Activated gamma-delta T cell (primary cell): ENCODE measurements around the gene PSMC3IP.

ENCODE experiments used
- DNase-seq: peaks from one replicate; lab custom pipeline; 2025; lab: John Stamatoyannopoulos, UW

Gene PSMC3IP

GRCh38 chr17:42538482-42538881, 39.0 kb downstream of the PSMC3IP start:
- no peak for DNase-seq

- DNase-seq, result no peak
These were observed 39.6 kb downstream of the PSMC3IP start for GRCh38 chr17:42537826-42538451.

GRCh38 chr17:42537156-42537805, 40.2 kb downstream of the PSMC3IP start:
- no peak for DNase-seq

GRCh38 chr17:42536372-42537155, 41.0 kb downstream of the PSMC3IP start:
- peak; percentile 47 for DNase-seq

- peak; percentile 76 for DNase-seq
These were observed 41.5 kb downstream of the PSMC3IP start, which contains the start of gene NAGLU for GRCh38 chr17:42536048-42536371. NAGLU (plus strand) TSS chr17:42536241; CDS start chr17:42536273, 32 bp downstream.

GRCh38 chr17:42535155-42536047, 42.1 kb downstream of the PSMC3IP start:
- no peak for DNase-seq

- peak; percentile 56 for DNase-seq
These were observed 45.8 kb downstream of the PSMC3IP start for GRCh38 chr17:42531455-42532354.

- no peak for DNase-seq
These were observed 46.5 kb downstream of the PSMC3IP start for GRCh38 chr17:42530952-42531454.

- no peak for DNase-seq
These were observed 48.5 kb downstream of the PSMC3IP start for GRCh38 chr17:42529061-42529460.

- no peak for DNase-seq
These were observed 49.6 kb downstream of the PSMC3IP start for GRCh38 chr17:42527932-42528331.

- no peak for DNase-seq
These were observed 51.5 kb downstream of the PSMC3IP start for GRCh38 chr17:42526031-42526444.

GRCh38 chr17:42525221-42525620, 52.3 kb downstream of the PSMC3IP start:
- no peak for DNase-seq

- DNase-seq, result no peak
These were observed 54.7 kb downstream of the PSMC3IP start for GRCh38 chr17:42522798-42523278.
